PC-3 (cell line): ENCODE results near the gene TCEAL3. TPM values are rescaled to one million over a fixed set of nuclear protein-coding genes. Genes with fewer than 3 reads are reported as not detected.

Experiments
- ATAC-seq: fragments of 200-7000 bp; cut with Tn5 transposase; 2 replicates; pipeline ENCODE4 v1.9.1; 2020; ENCODE audit warnings: mild to moderate bottlenecking, moderate library complexity
- BruUV-seq: library from RNA; stranded (reverse); fragments of 400-500 nt; replicated peaks from 2 replicates; lab custom pipeline; 2021; lab: Mats Ljungman, UMichigan
- CTCF ChIA-PET: fragments of 300-600 bp; sonication (Branson Sonifier 250); formaldehyde crosslinking; loops from one replicate; lab custom pipeline; 2022; ENCODE audit warnings: antibody characterized with exemption; lab: Charles Lee
- POLR2A ChIA-PET: fragments of 300-600 bp; sonication (Branson Sonifier 250); formaldehyde crosslinking; loops from one replicate; lab custom pipeline; 2022; ENCODE audit warnings: antibody characterized with exemption; ENCODE audit not compliant: unreplicated experiment; lab: Charles Lee
- DNase-seq: peaks from one replicate; pipeline ENCODE4 v3.0.0-alpha.2; 2015
- H2AFZ ChIP-seq: fragments of 300-600 bp; sonication (generic); 2 replicates; pipeline ENCODE4 v1.6.0; 2016; ENCODE audit warnings: antibody characterized with exemption, low read length
- H3F3A ChIP-seq: fragments of 300-600 bp; sonication (generic); one replicate; pipeline ENCODE4 v1.6.0; 2017; ENCODE audit warnings: antibody characterized with exemption, low read length, control low read depth, mild to moderate bottlenecking; ENCODE audit not compliant: unreplicated experiment
- H3K27ac ChIP-seq: fragments of 300-600 bp; sonication (generic); 2 replicates; pipeline ENCODE4 v1.5.1; 2016; ENCODE audit warnings: mild to moderate bottlenecking, low read length
- H3K27me3 ChIP-seq: fragments of 300-600 bp; sonication (generic); 2 replicates; pipeline ENCODE4 v1.6.1; 2016; ENCODE audit warnings: low read length, mixed read lengths
- H3K36me3 ChIP-seq: fragments of 300-600 bp; sonication (generic); 2 replicates; pipeline ENCODE4 v1.6.1; 2016; ENCODE audit warnings: low read depth, mixed run types, low read length, mixed read lengths
- H3K4me1 ChIP-seq: fragments of 300-600 bp; sonication (generic); 2 replicates; pipeline ENCODE4 v1.5.1; 2016; ENCODE audit warnings: low read length; ENCODE audit not compliant: insufficient read depth
- H3K4me2 ChIP-seq: fragments of 300-600 bp; sonication (generic); 2 replicates; pipeline ENCODE4 v1.6.0; 2016; ENCODE audit warnings: low read length
- H3K4me3 ChIP-seq: fragments of 300-600 bp; sonication (generic); 2 replicates; pipeline ENCODE4 v1.5.1; 2016; ENCODE audit warnings: mild to moderate bottlenecking, low read length, mixed read lengths
- H3K79me2 ChIP-seq: fragments of 300-600 bp; sonication (generic); 2 replicates; pipeline ENCODE4 v1.6.1; 2017; ENCODE audit warnings: low read length, mixed read lengths
- H3K9ac ChIP-seq: fragments of 300-600 bp; sonication (generic); 2 replicates; pipeline ENCODE4 v1.6.0; 2016; ENCODE audit warnings: mild to moderate bottlenecking, low read length
- H3K9me2 ChIP-seq: fragments of 300-600 bp; sonication (generic); replicated peaks from 2 replicates; pipeline ENCODE4 v1.6.1; 2016; ENCODE audit warnings: mixed run types, low read length, mixed read lengths
- H3K9me3 ChIP-seq: fragments of 300-600 bp; sonication (generic); 2 replicates; pipeline ENCODE4 v1.6.1; 2016; ENCODE audit warnings: low read length, mixed read lengths
- H4K20me1 ChIP-seq: fragments of 300-600 bp; sonication (generic); 2 replicates; pipeline ENCODE4 v1.6.1; 2016; ENCODE audit warnings: low read length, mixed read lengths
- EZH2 ChIP-seq: fragments of 300-600 bp; sonication (generic); IDR thresholded peaks from one replicate; pipeline ENCODE4 v1.6.1; 2017; ENCODE audit warnings: antibody characterized with exemption, mild to moderate bottlenecking, low read length; ENCODE audit not compliant: unreplicated experiment
- EZH2phosphoT487 ChIP-seq: fragments of 300-600 bp; sonication (generic); IDR thresholded peaks from 2 replicates; pipeline ENCODE4 v1.6.1; 2018; ENCODE audit warnings: mild to moderate bottlenecking, antibody characterized with exemption, low read length, borderline replicate concordance
- intact Hi-C: fragments of 100-400 bp; cut with micrococcal nuclease; formaldehyde crosslinking; loops from 2 replicates; pipeline ENCODE4 v1.9.0; 2023
- total RNA-seq: library from RNA; depleted of rRNA; stranded (reverse); fragments of >200 nt; gene quantifications from 2 replicates; pipeline ENCODE4 v1.2.3, GENCODE V29; 2014
- TF ChIP-seq, protein P1 (sequence below): fragments of 300-600 bp; sonication (generic); conservative IDR thresholded peaks from 2 replicates; pipeline ENCODE4 v1.5.1; 2017; ENCODE audit warnings: antibody characterized with exemption, low read depth, mild to moderate bottlenecking, low read length

The TCEAL3 gene
- total RNA-seq, 1 experiment from 2014 or later: 18.3 TPM

DNA sequence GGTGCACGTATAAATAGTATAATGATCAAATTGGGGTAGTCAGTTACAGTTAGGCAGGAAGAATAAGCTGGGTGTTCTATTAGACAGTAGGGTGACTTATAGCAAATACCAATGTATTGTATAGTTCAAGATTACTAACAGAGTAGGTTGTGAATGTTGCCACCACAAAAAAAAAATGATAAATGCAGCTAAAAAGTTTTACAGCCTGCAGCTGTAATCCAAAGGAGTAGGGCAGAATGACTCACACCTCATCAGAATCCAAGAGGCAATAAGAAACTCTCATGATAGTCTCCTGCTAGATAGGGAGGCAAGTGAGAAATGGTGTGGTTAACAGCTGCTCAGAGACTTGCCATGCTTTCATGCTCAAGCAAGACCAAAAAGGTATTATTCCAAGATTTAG, 42.0 kb upstream of the TCEAL3 start:
- BruUV-seq: no TSS peak
- ChIA-PET CTCF (no interaction called here), POLR2A (interaction anchor here (0.7 kb wide), 1 partner anchor 15 kb away, joined by 7 read pairs; no protein-coding TSS in a partner anchor)
- no peak overlapping the region for H3K4me3 ChIP-seq
- no peak overlapping the region for H2AFZ ChIP-seq
- H4K20me1 ChIP-seq: no peaks in the 10 kb centered on the region
- no peaks in the 10 kb centered on the region for H3K9me2 ChIP-seq
- H3F3A ChIP-seq: no peaks in the 10 kb centered on the region
- no peak overlapping the region for H3K27ac ChIP-seq
- intact Hi-C loops: no loop called here
- no peaks in the 10 kb centered on the region for H3K79me2 ChIP-seq
- H3K4me2 ChIP-seq: no peak overlapping the region
- DNase-seq: peak; percentile 67
- no peaks in the 10 kb centered on the region for H3K27me3 ChIP-seq
- no peaks in the 10 kb centered on the region for H3K36me3 ChIP-seq
- ATAC-seq: peak; percentile 87
- H3K9me3 ChIP-seq: no peaks in the 10 kb centered on the region
- peaks cover 5% of the 10 kb centered on the region; the same call in 1 of the 2 replicates for H3K4me1 ChIP-seq
- no peak for TF ChIP-seq EZH2phosphoT487
- TF ChIP-seq EZH2: no peak
- TF ChIP-seq, protein P1, sequence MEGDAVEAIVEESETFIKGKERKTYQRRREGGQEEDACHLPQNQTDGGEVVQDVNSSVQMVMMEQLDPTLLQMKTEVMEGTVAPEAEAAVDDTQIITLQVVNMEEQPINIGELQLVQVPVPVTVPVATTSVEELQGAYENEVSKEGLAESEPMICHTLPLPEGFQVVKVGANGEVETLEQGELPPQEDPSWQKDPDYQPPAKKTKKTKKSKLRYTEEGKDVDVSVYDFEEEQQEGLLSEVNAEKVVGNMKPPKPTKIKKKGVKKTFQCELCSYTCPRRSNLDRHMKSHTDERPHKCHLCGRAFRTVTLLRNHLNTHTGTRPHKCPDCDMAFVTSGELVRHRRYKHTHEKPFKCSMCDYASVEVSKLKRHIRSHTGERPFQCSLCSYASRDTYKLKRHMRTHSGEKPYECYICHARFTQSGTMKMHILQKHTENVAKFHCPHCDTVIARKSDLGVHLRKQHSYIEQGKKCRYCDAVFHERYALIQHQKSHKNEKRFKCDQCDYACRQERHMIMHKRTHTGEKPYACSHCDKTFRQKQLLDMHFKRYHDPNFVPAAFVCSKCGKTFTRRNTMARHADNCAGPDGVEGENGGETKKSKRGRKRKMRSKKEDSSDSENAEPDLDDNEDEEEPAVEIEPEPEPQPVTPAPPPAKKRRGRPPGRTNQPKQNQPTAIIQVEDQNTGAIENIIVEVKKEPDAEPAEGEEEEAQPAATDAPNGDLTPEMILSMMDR: no peak
- no peak overlapping the region for H3K9ac ChIP-seq

DNA sequence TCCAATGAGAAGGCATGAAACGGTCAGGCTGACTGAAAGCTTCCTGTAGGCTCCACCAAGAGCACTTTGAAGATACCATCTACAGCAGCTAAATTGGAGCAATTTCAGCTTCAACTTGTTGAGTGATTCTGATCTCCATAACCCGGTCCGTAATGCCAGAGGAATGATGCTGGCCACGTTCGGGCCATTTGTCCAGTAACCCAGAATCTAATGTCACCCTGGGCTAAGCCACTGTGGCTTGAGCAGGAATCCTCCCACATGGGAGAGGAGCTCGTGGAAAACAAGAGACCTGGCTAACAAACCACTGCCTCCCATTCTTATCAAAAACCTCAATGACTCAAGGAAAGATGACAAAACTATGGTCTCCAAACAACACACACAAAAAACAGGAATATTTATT, 36.6 kb upstream of the TCEAL3 start:
- no peaks in the 10 kb centered on the region for H4K20me1 ChIP-seq
- ATAC-seq (no peak), DNase-seq (no peak)
- H3K9ac ChIP-seq: no peak overlapping the region
- CTCF ChIA-PET: no interaction called here
- no peak overlapping the region for H2AFZ ChIP-seq
- no peak for TF ChIP-seq EZH2
- TF ChIP-seq EZH2phosphoT487: no peak
- TF ChIP-seq, protein P1: no peak
- no peaks in the 10 kb centered on the region for H3F3A ChIP-seq
- H3K36me3 ChIP-seq: no peaks in the 10 kb centered on the region
- H3K79me2 ChIP-seq: no peaks in the 10 kb centered on the region
- H3K27ac ChIP-seq: no peak overlapping the region
- H3K4me2 ChIP-seq: no peak overlapping the region
- H3K27me3 ChIP-seq: no peaks in the 10 kb centered on the region
- no peaks in the 10 kb centered on the region for H3K9me2 ChIP-seq
- no peak overlapping the region for H3K4me3 ChIP-seq
- POLR2A ChIA-PET: no interaction called here
- H3K4me1 ChIP-seq: no peaks in the 10 kb centered on the region
- intact Hi-C loops: no loop called here
- no peaks in the 10 kb centered on the region for H3K9me3 ChIP-seq
- BruUV-seq: no TSS peak

DNA sequence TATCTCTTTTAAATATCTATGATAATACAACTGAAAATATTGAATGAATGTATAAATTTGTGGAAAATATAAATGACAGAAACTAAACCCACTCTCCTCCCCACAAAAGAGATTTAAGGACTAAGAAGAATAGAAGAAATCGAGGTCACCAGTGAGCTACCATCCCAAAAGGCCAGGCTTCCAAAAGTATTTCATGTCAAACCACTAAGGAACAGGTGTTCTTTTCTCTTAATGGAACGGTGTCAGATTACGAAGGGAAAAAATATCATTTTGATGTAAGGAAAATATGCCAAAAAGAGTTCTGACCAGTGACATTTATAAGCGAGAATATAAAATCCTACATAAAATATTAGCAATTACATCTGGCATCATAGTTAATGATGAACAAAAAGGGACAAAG, 36.0 kb upstream of the TCEAL3 start:
- POLR2A ChIA-PET: no interaction called here
- Histone ChIP-seq H3K4me3 (no peak overlapping the region), H3K4me2 (no peak overlapping the region), H3K4me1 (no peaks in the 10 kb centered on the region), H3K27me3 (no peaks in the 10 kb centered on the region), H3K36me3 (no peaks in the 10 kb centered on the region), H3F3A (no peaks in the 10 kb centered on the region), H4K20me1 (no peaks in the 10 kb centered on the region), H3K27ac (no peak overlapping the region), H3K9me3 (no peaks in the 10 kb centered on the region), H2AFZ (no peak overlapping the region), H3K9ac (no peak overlapping the region), H3K79me2 (no peaks in the 10 kb centered on the region), H3K9me2 (no peaks in the 10 kb centered on the region)
- TF ChIP-seq, protein P1: no peak
- TF ChIP-seq EZH2: no peak
- intact Hi-C loops: no loop called here
- BruUV-seq: no TSS peak
- no peak for ATAC-seq
- no peak for DNase-seq
- CTCF ChIA-PET: no interaction called here
